Testis (tissue), 5 donors: Measurements from ENCODE around the gene UTP11. TPM values are rescaled to one million over a fixed set of nuclear protein-coding genes. Genes with fewer than 3 reads are reported as not detected.
A peak's percentile ranks its signal among the peaks of the same experiment; 100 is the strongest.
"Not testable (repeated sequence)": the region's sequence is repeated elsewhere in the genome, so short reads cannot be mapped to it uniquely, and the experiment has no call there.

ENCODE experiments used
- DNase-seq: peaks from one replicate; pipeline ENCODE4 v3.0.0-alpha.2; 2019
- H3K27ac ChIP-seq, 2 donors: fragments of 200-600 bp; sonication (generic); one replicate each; pipeline ENCODE4 v1.5.1; 2019
- H3K27me3 ChIP-seq: fragments of 200-600 bp; sonication (generic); one replicate; pipeline ENCODE4 v1.5.1; 2019
- H3K36me3 ChIP-seq: fragments of 200-600 bp; sonication (generic); one replicate; pipeline ENCODE4 v1.5.1; 2017; ENCODE audit warnings: low read depth; ENCODE audit errors: missing control alignments
- H3K4me1 ChIP-seq: fragments of 200-600 bp; sonication (generic); one replicate; pipeline ENCODE4 v1.5.1; 2019
- H3K4me3 ChIP-seq, 2 donors: fragments of 200-600 bp; sonication (generic); one replicate each; pipeline ENCODE4 v1.5.1; 2017 to 2019
- H3K9me3 ChIP-seq: fragments of 200-600 bp; sonication (generic); one replicate; pipeline ENCODE4 v1.5.1; 2017
- CTCF ChIP-seq, 3 experiments: fragments of 450-650 bp in 2 of 3; fragments of 200-600 bp in 1 of 3; sonication (generic) in 1 of 3; IDR thresholded peaks; one replicate each; pipeline ENCODE4 v1.5.1; 2016 to 2019; ENCODE audit warnings: antibody characterized with exemption in 3 of 3, mild to moderate bottlenecking in 2 of 3, moderate library complexity in 1 of 3
- POLR2A ChIP-seq: fragments of 450-650 bp; IDR thresholded peaks from one replicate; pipeline ENCODE4 v1.6.1; 2017; ENCODE audit warnings: antibody characterized with exemption, mild to moderate bottlenecking, moderate library complexity
- WGBS, 2 donors: methylation state at CpG; one replicate each; pipeline ENCODE4 v1.1.5; 2018; 5-methylcytosine and 5-hydroxymethylcytosine counted together
- intact Hi-C: fragments of 100-400 bp; cut with DNase I; formaldehyde crosslinking; loops from one replicate; pipeline ENCODE4 v1.15.1; 2023; ENCODE audit warnings: low total_unique reads
- long read RNA-seq, 2 donors: transcript quantifications; one replicate each; lab custom pipeline, GENCODE V29; 2026
- polyA plus RNA-seq: library from polyadenylated mRNA; stranded (reverse); fragments of 350-450 nt; fragmentation: Illumina TruSeq; extraction: RNeasy Lipid Tissue Mini Kit (QIAGEN cat#74804); gene quantifications from one replicate; pipeline ENCODE4 v1.2.3, GENCODE V29; 2014; ENCODE audit warnings: low read depth, low replicate concordance; ENCODE audit not compliant: insufficient read depth
- total RNA-seq, 2 donors: library from RNA; depleted of rRNA; stranded (reverse); fragments of >200 nt; gene quantifications; one replicate each; pipeline ENCODE4 v1.2.3, GENCODE V29; 2016

Gene UTP11, protein sequence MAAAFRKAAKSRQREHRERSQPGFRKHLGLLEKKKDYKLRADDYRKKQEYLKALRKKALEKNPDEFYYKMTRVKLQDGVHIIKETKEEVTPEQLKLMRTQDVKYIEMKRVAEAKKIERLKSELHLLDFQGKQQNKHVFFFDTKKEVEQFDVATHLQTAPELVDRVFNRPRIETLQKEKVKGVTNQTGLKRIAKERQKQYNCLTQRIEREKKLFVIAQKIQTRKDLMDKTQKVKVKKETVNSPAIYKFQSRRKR
- 10 to 100 TPM; 35.6 to 42.4 TPM for total RNA-seq
- polyA plus RNA-seq: 43.3 TPM
- long read RNA-seq, donor 1, transcript UTP11-201 (8 exons, 2,019 nt): major isoform, 21 of 22 reads
- long read RNA-seq, donor 1, partial matches to known transcripts: 0 of 22 reads
- long read RNA-seq, donor 1, other reads (novel, unspliced or antisense): 0 of 22 reads
- long read RNA-seq, donor 2, transcript UTP11-201 (8 exons, 2,019 nt): major isoform, 16 of 23 reads
- long read RNA-seq, donor 2, partial matches to known transcripts: 6 of 23 reads
- long read RNA-seq, donor 2, other reads (novel, unspliced or antisense): 0 of 23 reads

- 0% methylated on average over 20 to 49 of the region's 49 CpGs for WGBS, 2 donors
- intact Hi-C loops: no loop called here
Measured at GRCh38 chr1:38012363-38013226, at the start of gene UTP11. Gene UTP11, plus strand, starts transcription at chr1:38012734. Its CDS starts 69 bp downstream, at chr1:38012803.

GRCh38 chr1:37964106-37964505 lies 48.4 kb upstream of the UTP11 start:
- H3K4me1 ChIP-seq, DNase-seq, H3K36me3 ChIP-seq, H3K9me3 ChIP-seq, H3K4me3 ChIP-seq, H3K27me3 ChIP-seq, H3K27ac ChIP-seq, intact Hi-C loops: not testable (repeated sequence)
- 80 to 94% methylated on average over 12 of the region's 12 CpGs for WGBS, 2 donors

More at GRCh38 chr1:38012363-38013226, at the start of gene UTP11:
- Histone ChIP-seq H3K27ac (peak within 1 kb of the TSS; percentile 40 to 90), H3K27me3 (no peaks in the 10 kb centered on the region), H3K4me3 (peak within 1 kb of the TSS; percentile 92 to 93), H3K36me3 (no peaks in the 10 kb centered on the region), H3K9me3 (no peaks in the 10 kb centered on the region), H3K4me1 (peaks cover 41% of the 10 kb centered on the region)
- TF ChIP-seq CTCF (IDR thresholded peaks at IDR 0.05) (peak in 2 of 3 experiments; percentile 22 to 30), POLR2A (peak; percentile 67)
- peak; percentile 98 for DNase-seq

DNA sequence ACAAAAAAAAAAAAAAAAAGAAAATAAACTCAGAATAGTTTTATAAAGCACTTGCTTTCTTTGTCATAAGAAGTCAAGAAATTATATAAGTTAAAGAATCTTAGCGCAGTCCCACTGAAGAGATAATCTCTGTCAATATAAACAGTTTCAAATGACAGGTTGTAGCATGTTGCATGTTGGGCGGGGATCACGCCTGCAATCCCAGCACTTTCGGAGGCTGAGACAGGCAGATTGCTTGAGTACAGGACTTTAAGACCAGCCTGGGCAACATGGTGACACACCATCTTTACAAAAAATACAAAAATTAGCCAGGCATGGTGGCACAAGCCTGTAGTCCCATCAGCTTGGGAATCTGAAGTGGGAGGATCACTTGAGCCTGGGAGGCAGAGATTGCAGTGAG lies 47.2 kb upstream of the UTP11 start:
- no peaks in the 10 kb centered on the region for H3K27me3 ChIP-seq
- H3K4me3 ChIP-seq: no peak overlapping the region
- no peaks in the 10 kb centered on the region for H3K9me3 ChIP-seq
- WGBS, 2 donors: 79 to 94% methylated on average over 4 of the region's 4 CpGs
- TF ChIP-seq CTCF (IDR thresholded peaks at IDR 0.05): no peak
- no peak for TF ChIP-seq POLR2A
- H3K27ac ChIP-seq: no peak overlapping the region
- H3K4me1 ChIP-seq: no peaks in the 10 kb centered on the region
- intact Hi-C loops: no loop called here
- H3K36me3 ChIP-seq: no peaks in the 10 kb centered on the region
- DNase-seq: no peak

GRCh38 chr1:37973684-37974083 lies 38.9 kb upstream of the UTP11 start:
- H3K9me3 ChIP-seq, intact Hi-C loops, H3K27ac ChIP-seq, H3K36me3 ChIP-seq, H3K4me1 ChIP-seq, H3K27me3 ChIP-seq, H3K4me3 ChIP-seq, DNase-seq: not testable (repeated sequence)
- WGBS, 2 donors: 92 to 93% methylated on average over 5 of the region's 5 CpGs

GRCh38 chr1:37974567-37974966 lies 38.0 kb upstream of the UTP11 start:
- intact Hi-C loops: no loop called here
- H3K9me3 ChIP-seq: no peaks in the 10 kb centered on the region
- 95 to 98% methylated on average over 5 of the region's 5 CpGs for WGBS, 2 donors
- no peak for DNase-seq
- TF ChIP-seq POLR2A (no peak), CTCF (IDR thresholded peaks at IDR 0.05) (no peak)
- H3K36me3 ChIP-seq: no peaks in the 10 kb centered on the region
- H3K27ac ChIP-seq: no peak overlapping the region
- no peak overlapping the region for H3K4me3 ChIP-seq
- H3K4me1 ChIP-seq: no peaks in the 10 kb centered on the region
- H3K27me3 ChIP-seq: no peaks in the 10 kb centered on the region
